KMS-11 (cell line): Measurements from ENCODE around the gene DHRS4.
"Not testable (repeated sequence)": the region's sequence is repeated elsewhere in the genome, so short reads cannot be mapped to it uniquely, and the experiment has no call there.

Source experiments
- H2AFZ ChIP-seq: fragments of 200-600 bp; sonication (generic); 2 replicates; pipeline ENCODE4 v1.6.1; 2016; ENCODE audit warnings: antibody characterized with exemption, mixed run types, low read depth
- H3K27ac ChIP-seq: fragments of 200-600 bp; sonication (generic); 2 replicates; pipeline ENCODE4 v1.6.1; 2016; ENCODE audit warnings: mild to moderate bottlenecking, mixed run types
- H3K27me3 ChIP-seq: fragments of 200-600 bp; sonication (generic); 2 replicates; pipeline ENCODE4 v1.6.1; 2017; ENCODE audit warnings: mild to moderate bottlenecking, low read depth, mixed run types, moderate library complexity; ENCODE audit not compliant: insufficient read depth
- H3K36me3 ChIP-seq: fragments of 200-600 bp; sonication (generic); 2 replicates; pipeline ENCODE4 v1.6.1; 2017; ENCODE audit warnings: mild to moderate bottlenecking, mixed run types; ENCODE audit not compliant: insufficient read depth
- H3K4me1 ChIP-seq: fragments of 200-600 bp; sonication (generic); 2 replicates; pipeline ENCODE4 v1.6.1; 2016; ENCODE audit warnings: mild to moderate bottlenecking, low read depth, mixed run types; ENCODE audit not compliant: poor library complexity, severe bottlenecking
- H3K4me2 ChIP-seq: fragments of 200-600 bp; sonication (generic); 2 replicates; pipeline ENCODE4 v1.7.0; 2016; ENCODE audit warnings: mild to moderate bottlenecking, mixed run types
- H3K4me3 ChIP-seq: fragments of 200-600 bp; sonication (generic); IDR thresholded peaks from 2 replicates; pipeline ENCODE4 v1.6.1; 2017; ENCODE audit warnings: low read depth, low read length, mixed read lengths; ENCODE audit not compliant: insufficient read depth
- H3K79me2 ChIP-seq: fragments of 200-600 bp; sonication (generic); 2 replicates; pipeline ENCODE4 v1.6.1; 2016; ENCODE audit warnings: low read depth, mixed run types; ENCODE audit not compliant: insufficient read depth
- H3K9ac ChIP-seq: fragments of 200-600 bp; sonication (generic); 2 replicates; pipeline ENCODE4 v1.6.1; 2016; ENCODE audit warnings: mild to moderate bottlenecking, mixed run types
- H4K20me1 ChIP-seq: fragments of 200-600 bp; sonication (generic); 2 replicates; pipeline ENCODE4 v1.6.1; 2016; ENCODE audit warnings: mild to moderate bottlenecking, mixed run types; ENCODE audit not compliant: insufficient read depth
- CTCF ChIP-seq: fragments of 200-600 bp; sonication (generic); conservative IDR thresholded peaks from 2 replicates; pipeline ENCODE4 v1.6.1; 2017; ENCODE audit warnings: low read depth, mild to moderate bottlenecking, antibody characterized with exemption, low read length, moderate library complexity, mixed read lengths

Gene DHRS4

GRCh38 chr14:23950411-23951135 lies 3.0 kb upstream of the DHRS4 start:
- H3K27me3 ChIP-seq: no peaks in the 10 kb centered on the region

GRCh38 chr14:23951136-23951466 lies 2.5 kb upstream of the DHRS4 start:
- H3K79me2 ChIP-seq, H3K27me3 ChIP-seq, H2AFZ ChIP-seq, H4K20me1 ChIP-seq, H3K4me3 ChIP-seq, H3K9ac ChIP-seq, H3K4me2 ChIP-seq, H3K4me1 ChIP-seq, H3K36me3 ChIP-seq, H3K27ac ChIP-seq: not testable (repeated sequence)

More at GRCh38 chr14:23950411-23951135, 3.0 kb upstream of the DHRS4 start:
- Histone ChIP-seq H3K9ac (no peak overlapping the region), H4K20me1 (no peaks in the 10 kb centered on the region), H3K27ac (no peak overlapping the region), H3K4me2 (no peak overlapping the region), H3K4me3 (no peak overlapping the region), H3K79me2 (no peaks in the 10 kb centered on the region), H3K4me1 (no peaks in the 10 kb centered on the region), H3K36me3 (no peaks in the 10 kb centered on the region), H2AFZ (no peak overlapping the region)
- TF ChIP-seq CTCF: no peak

GRCh38 chr14:23951590-23952201 lies 1.9 kb upstream of the DHRS4 start:
- Histone ChIP-seq H3K36me3 (no peaks in the 10 kb centered on the region), H3K27me3 (no peaks in the 10 kb centered on the region), H4K20me1 (no peaks in the 10 kb centered on the region), H3K9ac (no peak overlapping the region), H3K27ac (no peak overlapping the region), H2AFZ (no peak overlapping the region), H3K79me2 (no peaks in the 10 kb centered on the region), H3K4me1 (no peaks in the 10 kb centered on the region), H3K4me3 (no peak overlapping the region), H3K4me2 (no peak overlapping the region)
- no peak for TF ChIP-seq CTCF

GRCh38 chr14:23953116-23953463 lies 480 bp upstream of the DHRS4 start:
- H4K20me1 ChIP-seq: not testable (repeated sequence)
- peak overlapping the region; percentile 62; the same call in 1 of the 2 replicates for H3K9ac ChIP-seq

GRCh38 chr14:23954279-23954614 lies 677 bp downstream of the DHRS4 start:
- not testable (repeated sequence) for H3K36me3 ChIP-seq, H4K20me1 ChIP-seq, H3K79me2 ChIP-seq, H3K27ac ChIP-seq, H3K4me3 ChIP-seq, H3K27me3 ChIP-seq, H3K4me1 ChIP-seq
- Histone ChIP-seq H2AFZ (peak overlapping the region; percentile 69), H3K4me2 (peak overlapping the region; percentile 66), H3K9ac (peak overlapping the region; percentile 62; the same call in 1 of the 2 replicates)
- peak; percentile 50 for TF ChIP-seq CTCF

More at GRCh38 chr14:23953116-23953463, 480 bp upstream of the DHRS4 start:
- not testable (repeated sequence) for H3K79me2 ChIP-seq, H3K36me3 ChIP-seq, H3K4me1 ChIP-seq, H3K4me3 ChIP-seq, H3K27me3 ChIP-seq
- Histone ChIP-seq H2AFZ (peak overlapping the region; percentile 69), H3K4me2 (peak overlapping the region; percentile 60; the same call in 1 of the 2 replicates), H3K27ac (0 out of 2 replicates have a peak overlapping the region, but pooled peaks have one; percentile 45)

GRCh38 chr14:23954965-23955364 lies 1.4 kb downstream of the DHRS4 start:
- H3K4me1 ChIP-seq, H3K27me3 ChIP-seq, H3K4me3 ChIP-seq, H3K9ac ChIP-seq, H3K27ac ChIP-seq, H3K79me2 ChIP-seq, H3K36me3 ChIP-seq, H2AFZ ChIP-seq, H4K20me1 ChIP-seq, H3K4me2 ChIP-seq: not testable (repeated sequence)

- not testable (repeated sequence) for H3K4me3 ChIP-seq, H3K9ac ChIP-seq, H3K4me2 ChIP-seq, H3K4me1 ChIP-seq, H4K20me1 ChIP-seq, H3K79me2 ChIP-seq, H3K36me3 ChIP-seq, H2AFZ ChIP-seq, H3K27ac ChIP-seq, H3K27me3 ChIP-seq
These were observed 2.2 kb downstream of the DHRS4 start for GRCh38 chr14:23955811-23956210.
